CD4-positive, alpha-beta T cell treated with Interleukin-21 for 1 hour (primary cell): ENCODE data around the gene DAAM1.
A peak's percentile ranks its signal among the peaks of the same experiment; 100 is the strongest.

ENCODE experiments used
- DNase-seq: peaks from one replicate; pipeline ENCODE4 v3.0.0-alpha.2; 2020

DAAM1 gene

GRCh38 chr14:59187802-59188460, 536 bp upstream of the DAAM1 start:
- peak; percentile 50 for DNase-seq

GRCh38 chr14:59189091-59189785, 771 bp downstream of the DAAM1 start:
- peak; percentile 33 for DNase-seq

- DNase-seq: peak; percentile 86
These were observed 1.4 kb downstream of the DAAM1 start for GRCh38 chr14:59189786-59190368.

GRCh38 chr14:59190372-59190771, 1.9 kb downstream of the DAAM1 start:
- DNase-seq: no peak

GRCh38 chr14:59195912-59196311, 7.4 kb downstream of the DAAM1 start:
- no peak for DNase-seq

GRCh38 chr14:59197695-59198262, 9.3 kb downstream of the DAAM1 start:
- DNase-seq: no peak

GRCh38 chr14:59199205-59199604, 10.7 kb downstream of the DAAM1 start:
- DNase-seq: no peak

- DNase-seq: no peak
These were observed 11.1 kb downstream of the DAAM1 start for GRCh38 chr14:59199614-59200013.

- DNase-seq: no peak
These were observed 11.7 kb downstream of the DAAM1 start for GRCh38 chr14:59200195-59200594.

GRCh38 chr14:59202031-59202430, 13.6 kb downstream of the DAAM1 start:
- DNase-seq: peak; percentile 6

GRCh38 chr14:59204305-59204704, 15.8 kb downstream of the DAAM1 start:
- no peak for DNase-seq

- DNase-seq: no peak
These were observed 18.4 kb downstream of the DAAM1 start for GRCh38 chr14:59206892-59207291.

GRCh38 chr14:59207506-59207933, 19.1 kb downstream of the DAAM1 start:
- no peak for DNase-seq

GRCh38 chr14:59208224-59208814, 19.9 kb downstream of the DAAM1 start:
- no peak for DNase-seq

GRCh38 chr14:59208954-59209353, 20.5 kb downstream of the DAAM1 start:
- no peak for DNase-seq

- no peak for DNase-seq
These were observed 22.2 kb downstream of the DAAM1 start for GRCh38 chr14:59210621-59211020.

- no peak for DNase-seq
These were observed 25.2 kb downstream of the DAAM1 start for GRCh38 chr14:59213368-59214315.

GRCh38 chr14:59214702-59215302, 26.3 kb downstream of the DAAM1 start:
- no peak for DNase-seq

GRCh38 chr14:59215322-59215721, 26.9 kb downstream of the DAAM1 start:
- no peak for DNase-seq

- no peak for DNase-seq
These were observed 27.3 kb downstream of the DAAM1 start for GRCh38 chr14:59215757-59216156.

GRCh38 chr14:59217011-59217410, 28.5 kb downstream of the DAAM1 start:
- DNase-seq: no peak

GRCh38 chr14:59221568-59221967, 33.1 kb downstream of the DAAM1 start:
- no peak for DNase-seq
